HepG2 (cell line): ENCODE results near the gene LAPTM4A. TPM values are rescaled to one million over a fixed set of nuclear protein-coding genes. Genes with fewer than 3 reads are reported as not detected.

Experiments
- ELF4 ChIP-seq: sonication (generic); formaldehyde crosslinking; IDR thresholded peaks from 2 replicates; pipeline ENCODE4 v1.5.0; 2020; ENCODE audit warnings: missing genetic modification reagents, mild to moderate bottlenecking, moderate library complexity, borderline replicate concordance
- FOXP1 ChIP-seq, 2 experiments: fragments of 450-650 bp in 1 of 2; IDR thresholded peaks; 2 replicates each; pipeline ENCODE4 v1.6.1; 2017 to 2018; ENCODE audit warnings: antibody characterized with exemption in 1 of 2
- PHF21A ChIP-seq: sonication (generic); formaldehyde crosslinking; IDR thresholded peaks from 2 replicates; pipeline ENCODE4 v1.5.0; 2020; ENCODE audit warnings: mild to moderate bottlenecking, missing genetic modification reagents
- PPARG ChIP-seq: conservative IDR thresholded peaks from 2 replicates; pipeline ENCODE4 v1.6.1; 2016; ENCODE audit warnings: missing biosample characterization, missing genetic modification reagents
- SNAPC2 ChIP-seq: sonication (generic); formaldehyde crosslinking; IDR thresholded peaks from 2 replicates; pipeline ENCODE4 v1.8.1; 2022; ENCODE audit warnings: mild to moderate bottlenecking, missing genetic modification reagents
- ZNF670 ChIP-seq: sonication (generic); formaldehyde crosslinking; IDR thresholded peaks from 2 replicates; pipeline ENCODE4 v1.8.0; 2022; ENCODE audit warnings: mild to moderate bottlenecking, missing genetic modification reagents, borderline replicate concordance
- polyA plus RNA-seq, 8 experiments: library from polyadenylated mRNA; depleted of rRNA in 3 of 8; stranded (reverse) in 7 of 8; unstranded in 1 of 8; fragments of >200 nt; fragmentation: Illumina TruSeq in 4 of 8; extraction: Trizol in 4 of 8; gene quantifications; 2 replicates each; pipeline versions ENCODE4 v1.2.1 to v1.2.3, GENCODE V29; 2011 to 2016; ENCODE audit warnings: low read depth in 4 of 8, missing spikeins in 1 of 8, mixed read lengths in 1 of 8; ENCODE audit not compliant: insufficient read depth in 1 of 8
- total RNA-seq, 5 experiments: library from RNA; depleted of rRNA; stranded (reverse); fragments of >200 nt; fragmentation: Illumina TruSeq; extraction: Trizol; gene quantifications; 2 replicates each; pipeline ENCODE4 v1.2.3, GENCODE V29; 2016; ENCODE audit warnings: low read depth in 1 of 5
- TF ChIP-seq, protein P1 (sequence below): sonication (generic); formaldehyde crosslinking; IDR thresholded peaks from 2 replicates; pipeline ENCODE4 v1.5.1; 2020; ENCODE audit warnings: missing genetic modification reagents, mild to moderate bottlenecking, borderline replicate concordance
- TF ChIP-seq, protein P2 (sequence below): IDR thresholded peaks from 2 replicates; pipeline ENCODE4 v1.6.1; 2018; ENCODE audit warnings: missing genetic modification reagents
- TF ChIP-seq, protein P3 (sequence below): sonication (generic); formaldehyde crosslinking; IDR thresholded peaks from 2 replicates; pipeline ENCODE4 v1.5.1; 2020; ENCODE audit warnings: missing genetic modification reagents, mild to moderate bottlenecking, borderline replicate concordance
- TF ChIP-seq, protein P4 (sequence below): IDR thresholded peaks from 2 replicates; pipeline ENCODE4 v1.6.1; 2016
- TF ChIP-seq, protein P5 (sequence below): sonication (generic); formaldehyde crosslinking; IDR thresholded peaks from 2 replicates; pipeline ENCODE4 v1.5.1; 2020; ENCODE audit warnings: mild to moderate bottlenecking, missing genetic modification reagents, borderline replicate concordance
- TF ChIP-seq, protein P6 (sequence below): sonication (generic); formaldehyde crosslinking; IDR thresholded peaks from 2 replicates; pipeline ENCODE4 v1.4.0; 2020; ENCODE audit warnings: missing genetic modification reagents, borderline replicate concordance

LAPTM4A gene
- total and polyA plus RNA-seq, 2 of the 13 experiments (the other 11 are each of a cell fraction or from before 2014, with no cell fraction given): 116 to 558 TPM

DNA sequence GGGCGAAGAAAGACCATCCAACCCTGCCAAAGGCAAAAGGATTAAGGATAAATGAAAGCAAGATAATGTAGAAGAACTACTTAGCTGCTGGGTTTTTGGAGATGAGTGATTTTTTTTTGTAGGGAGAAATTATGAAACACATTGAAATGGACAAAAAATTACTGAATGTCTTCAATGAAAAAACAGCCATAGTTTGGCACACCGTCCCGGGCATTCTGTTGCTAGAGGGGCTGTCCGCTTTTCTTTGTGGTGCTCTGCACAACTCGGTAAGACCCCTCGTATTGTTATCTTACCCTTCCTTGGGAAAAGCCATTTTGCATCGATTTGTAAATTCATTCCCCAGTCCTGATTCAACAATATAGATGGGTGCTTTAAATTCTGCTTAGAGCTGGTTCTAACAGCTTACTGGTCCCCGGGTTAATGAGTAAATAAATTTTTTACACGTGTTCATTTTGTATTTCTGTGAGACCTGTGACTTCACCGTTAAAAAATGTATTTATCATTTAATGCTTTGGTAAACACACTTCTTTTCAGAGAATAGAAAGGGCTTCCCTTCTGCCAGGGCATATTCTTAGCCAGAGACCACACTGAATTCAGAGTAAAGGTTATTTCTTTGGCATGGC lies 912 bp upstream of the LAPTM4A start (continued):
- TF ChIP-seq, protein P1, sequence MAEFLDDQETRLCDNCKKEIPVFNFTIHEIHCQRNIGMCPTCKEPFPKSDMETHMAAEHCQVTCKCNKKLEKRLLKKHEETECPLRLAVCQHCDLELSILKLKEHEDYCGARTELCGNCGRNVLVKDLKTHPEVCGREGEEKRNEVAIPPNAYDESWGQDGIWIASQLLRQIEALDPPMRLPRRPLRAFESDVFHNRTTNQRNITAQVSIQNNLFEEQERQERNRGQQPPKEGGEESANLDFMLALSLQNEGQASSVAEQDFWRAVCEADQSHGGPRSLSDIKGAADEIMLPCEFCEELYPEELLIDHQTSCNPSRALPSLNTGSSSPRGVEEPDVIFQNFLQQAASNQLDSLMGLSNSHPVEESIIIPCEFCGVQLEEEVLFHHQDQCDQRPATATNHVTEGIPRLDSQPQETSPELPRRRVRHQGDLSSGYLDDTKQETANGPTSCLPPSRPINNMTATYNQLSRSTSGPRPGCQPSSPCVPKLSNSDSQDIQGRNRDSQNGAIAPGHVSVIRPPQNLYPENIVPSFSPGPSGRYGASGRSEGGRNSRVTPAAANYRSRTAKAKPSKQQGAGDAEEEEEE (CRISPR knock-in tag): 0 out of 2 replicates have a peak, but pooled peaks have one; percentile 6
- TF ChIP-seq SNAPC2 (CRISPR knock-in tag): 0 out of 2 replicates have a peak, but pooled peaks have one; percentile 26
- TF ChIP-seq, protein P2, sequence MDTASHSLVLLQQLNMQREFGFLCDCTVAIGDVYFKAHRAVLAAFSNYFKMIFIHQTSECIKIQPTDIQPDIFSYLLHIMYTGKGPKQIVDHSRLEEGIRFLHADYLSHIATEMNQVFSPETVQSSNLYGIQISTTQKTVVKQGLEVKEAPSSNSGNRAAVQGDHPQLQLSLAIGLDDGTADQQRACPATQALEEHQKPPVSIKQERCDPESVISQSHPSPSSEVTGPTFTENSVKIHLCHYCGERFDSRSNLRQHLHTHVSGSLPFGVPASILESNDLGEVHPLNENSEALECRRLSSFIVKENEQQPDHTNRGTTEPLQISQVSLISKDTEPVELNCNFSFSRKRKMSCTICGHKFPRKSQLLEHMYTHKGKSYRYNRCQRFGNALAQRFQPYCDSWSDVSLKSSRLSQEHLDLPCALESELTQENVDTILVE (CRISPR knock-in tag): peak; percentile 9; the same call in 1 of the 2 replicates
- TF ChIP-seq, protein P3, sequence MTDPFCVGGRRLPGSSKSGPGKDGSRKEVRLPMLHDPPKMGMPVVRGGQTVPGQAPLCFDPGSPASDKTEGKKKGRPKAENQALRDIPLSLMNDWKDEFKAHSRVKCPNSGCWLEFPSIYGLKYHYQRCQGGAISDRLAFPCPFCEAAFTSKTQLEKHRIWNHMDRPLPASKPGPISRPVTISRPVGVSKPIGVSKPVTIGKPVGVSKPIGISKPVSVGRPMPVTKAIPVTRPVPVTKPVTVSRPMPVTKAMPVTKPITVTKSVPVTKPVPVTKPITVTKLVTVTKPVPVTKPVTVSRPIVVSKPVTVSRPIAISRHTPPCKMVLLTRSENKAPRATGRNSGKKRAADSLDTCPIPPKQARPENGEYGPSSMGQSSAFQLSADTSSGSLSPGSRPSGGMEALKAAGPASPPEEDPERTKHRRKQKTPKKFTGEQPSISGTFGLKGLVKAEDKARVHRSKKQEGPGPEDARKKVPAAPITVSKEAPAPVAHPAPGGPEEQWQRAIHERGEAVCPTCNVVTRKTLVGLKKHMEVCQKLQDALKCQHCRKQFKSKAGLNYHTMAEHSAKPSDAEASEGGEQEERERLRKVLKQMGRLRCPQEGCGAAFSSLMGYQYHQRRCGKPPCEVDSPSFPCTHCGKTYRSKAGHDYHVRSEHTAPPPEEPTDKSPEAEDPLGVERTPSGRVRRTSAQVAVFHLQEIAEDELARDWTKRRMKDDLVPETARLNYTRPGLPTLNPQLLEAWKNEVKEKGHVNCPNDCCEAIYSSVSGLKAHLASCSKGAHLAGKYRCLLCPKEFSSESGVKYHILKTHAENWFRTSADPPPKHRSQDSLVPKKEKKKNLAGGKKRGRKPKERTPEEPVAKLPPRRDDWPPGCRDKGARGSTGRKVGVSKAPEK (CRISPR knock-in tag): 0 out of 2 replicates have a peak, but pooled peaks have one; percentile 44
- TF ChIP-seq, protein P4, sequence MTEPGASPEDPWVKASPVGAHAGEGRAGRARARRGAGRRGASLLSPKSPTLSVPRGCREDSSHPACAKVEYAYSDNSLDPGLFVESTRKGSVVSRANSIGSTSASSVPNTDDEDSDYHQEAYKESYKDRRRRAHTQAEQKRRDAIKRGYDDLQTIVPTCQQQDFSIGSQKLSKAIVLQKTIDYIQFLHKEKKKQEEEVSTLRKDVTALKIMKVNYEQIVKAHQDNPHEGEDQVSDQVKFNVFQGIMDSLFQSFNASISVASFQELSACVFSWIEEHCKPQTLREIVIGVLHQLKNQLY: no peak
- TF ChIP-seq FOXP1 (IDR thresholded peaks at IDR 0.05): no peak
- TF ChIP-seq FOXP1 (CRISPR knock-in tag; IDR thresholded peaks at IDR 0.05): peak; percentile 49; the same call in 1 of the 2 replicates
- peak; percentile 20; the same call in 1 of the 2 replicates for TF ChIP-seq ELF4 (CRISPR knock-in tag)
- no peak for TF ChIP-seq ZNF670 (CRISPR knock-in tag)
- TF ChIP-seq, protein P5, sequence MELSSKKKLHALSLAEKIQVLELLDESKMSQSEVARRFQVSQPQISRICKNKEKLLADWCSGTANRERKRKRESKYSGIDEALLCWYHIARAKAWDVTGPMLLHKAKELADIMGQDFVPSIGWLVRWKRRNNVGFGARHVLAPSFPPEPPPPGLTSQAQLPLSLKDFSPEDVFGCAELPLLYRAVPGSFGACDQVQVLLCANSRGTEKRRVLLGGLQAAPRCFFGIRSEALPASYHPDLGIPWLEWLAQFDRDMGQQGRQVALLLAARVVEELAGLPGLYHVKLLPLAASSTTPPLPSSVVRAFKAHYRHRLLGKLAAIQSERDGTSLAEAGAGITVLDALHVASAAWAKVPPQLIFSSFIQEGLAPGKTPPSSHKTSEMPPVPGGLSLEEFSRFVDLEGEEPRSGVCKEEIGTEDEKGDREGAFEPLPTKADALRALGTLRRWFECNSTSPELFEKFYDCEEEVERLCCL: peak; percentile 14; the same call in 1 of the 2 replicates
- peak; percentile 89; the same call in 1 of the 2 replicates for TF ChIP-seq PHF21A (CRISPR knock-in tag)
- TF ChIP-seq, protein P6, sequence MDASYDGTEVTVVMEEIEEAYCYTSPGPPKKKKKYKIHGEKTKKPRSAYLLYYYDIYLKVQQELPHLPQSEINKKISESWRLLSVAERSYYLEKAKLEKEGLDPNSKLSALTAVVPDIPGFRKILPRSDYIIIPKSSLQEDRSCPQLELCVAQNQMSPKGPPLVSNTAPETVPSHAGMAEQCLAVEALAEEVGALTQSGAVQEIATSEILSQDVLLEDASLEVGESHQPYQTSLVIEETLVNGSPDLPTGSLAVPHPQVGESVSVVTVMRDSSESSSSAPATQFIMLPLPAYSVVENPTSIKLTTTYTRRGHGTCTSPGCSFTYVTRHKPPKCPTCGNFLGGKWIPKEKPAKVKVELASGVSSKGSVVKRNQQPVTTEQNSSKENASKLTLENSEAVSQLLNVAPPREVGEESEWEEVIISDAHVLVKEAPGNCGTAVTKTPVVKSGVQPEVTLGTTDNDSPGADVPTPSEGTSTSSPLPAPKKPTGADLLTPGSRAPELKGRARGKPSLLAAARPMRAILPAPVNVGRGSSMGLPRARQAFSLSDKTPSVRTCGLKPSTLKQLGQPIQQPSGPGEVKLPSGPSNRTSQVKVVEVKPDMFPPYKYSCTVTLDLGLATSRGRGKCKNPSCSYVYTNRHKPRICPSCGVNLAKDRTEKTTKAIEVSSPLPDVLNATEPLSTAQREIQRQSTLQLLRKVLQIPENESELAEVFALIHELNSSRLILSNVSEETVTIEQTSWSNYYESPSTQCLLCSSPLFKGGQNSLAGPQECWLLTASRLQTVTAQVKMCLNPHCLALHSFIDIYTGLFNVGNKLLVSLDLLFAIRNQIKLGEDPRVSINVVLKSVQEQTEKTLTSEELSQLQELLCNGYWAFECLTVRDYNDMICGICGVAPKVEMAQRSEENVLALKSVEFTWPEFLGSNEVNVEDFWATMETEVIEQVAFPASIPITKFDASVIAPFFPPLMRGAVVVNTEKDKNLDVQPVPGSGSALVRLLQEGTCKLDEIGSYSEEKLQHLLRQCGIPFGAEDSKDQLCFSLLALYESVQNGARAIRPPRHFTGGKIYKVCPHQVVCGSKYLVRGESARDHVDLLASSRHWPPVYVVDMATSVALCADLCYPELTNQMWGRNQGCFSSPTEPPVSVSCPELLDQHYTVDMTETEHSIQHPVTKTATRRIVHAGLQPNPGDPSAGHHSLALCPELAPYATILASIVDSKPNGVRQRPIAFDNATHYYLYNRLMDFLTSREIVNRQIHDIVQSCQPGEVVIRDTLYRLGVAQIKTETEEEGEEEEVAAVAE: no peak
- peak; percentile 61; the same call in 1 of the 2 replicates for TF ChIP-seq PPARG (CRISPR knock-in tag)
